ENCODE data around the gene KIF5C.
A peak's percentile ranks its signal among the peaks of the same experiment; 100 is the strongest.

The KIF5C gene

GRCh38 chr2:149017116-149017985 is 142.3 kb downstream of the KIF5C start:
- DNase-seq (ENCODE audit: low spot score) = peak; percentile 89

GRCh38 chr2:149018981-149019380 is 144.0 kb downstream of the KIF5C start:
- DNase-seq (ENCODE audit: low spot score) = no peak

GRCh38 chr2:149019768-149020167 is 144.7 kb downstream of the KIF5C start:
- DNase-seq (ENCODE audit: low spot score) = no peak

- no peak for DNase-seq (ENCODE audit: low spot score)
Measured at GRCh38 chr2:149020432-149020851, 145.4 kb downstream of the KIF5C start.

- no peak for DNase-seq (ENCODE audit: low spot score)
Measured at GRCh38 chr2:149021271-149021719, 146.3 kb downstream of the KIF5C start.

GRCh38 chr2:149021761-149022160 is 146.7 kb downstream of the KIF5C start:
- no peak for DNase-seq (ENCODE audit: low spot score)

- DNase-seq (ENCODE audit: low spot score) = no peak
Measured at GRCh38 chr2:149023091-149023490, 148.1 kb downstream of the KIF5C start.

- no peak for DNase-seq (ENCODE audit: low spot score)
Measured at GRCh38 chr2:149027590-149028250, 152.7 kb downstream of the KIF5C start.

- no peak for DNase-seq (ENCODE audit: low spot score)
Measured at GRCh38 chr2:149028377-149028776, 153.3 kb downstream of the KIF5C start.

GRCh38 chr2:149028891-149029290 is 153.9 kb downstream of the KIF5C start:
- DNase-seq (ENCODE audit: low spot score) = no peak

GRCh38 chr2:149029307-149029965 is 154.4 kb downstream of the KIF5C start:
- no peak for DNase-seq (ENCODE audit: low spot score)

GRCh38 chr2:149031396-149031795 is 156.4 kb downstream of the KIF5C start:
- no peak for DNase-seq (ENCODE audit: low spot score)

GRCh38 chr2:149033716-149034115 is 158.7 kb downstream of the KIF5C start:
- no peak for DNase-seq (ENCODE audit: low spot score)

GRCh38 chr2:149034406-149034805 is 159.4 kb downstream of the KIF5C start:
- no peak for DNase-seq (ENCODE audit: low spot score)

- no peak for DNase-seq (ENCODE audit: low spot score)
Measured at GRCh38 chr2:149036507-149037293, 161.7 kb downstream of the KIF5C start.

- no peak for DNase-seq (ENCODE audit: low spot score)
Measured at GRCh38 chr2:149037851-149038250, 162.8 kb downstream of the KIF5C start.

GRCh38 chr2:149038442-149039212 is 163.6 kb downstream of the KIF5C start, which contains the start of gene LYPD6B:
Gene LYPD6B (plus strand): TSS chr2:149038699. CDS start chr2:149130949, 92,250 bp downstream.
- DNase-seq (ENCODE audit: low spot score) = no peak

- no peak for DNase-seq (ENCODE audit: low spot score)
Measured at GRCh38 chr2:149039213-149039724, 164.2 kb downstream of the KIF5C start.

GRCh38 chr2:149040451-149040850 is 165.4 kb downstream of the KIF5C start:
- no peak for DNase-seq (ENCODE audit: low spot score)

- no peak for DNase-seq (ENCODE audit: low spot score)
Measured at GRCh38 chr2:149041482-149041881, 166.5 kb downstream of the KIF5C start.

GRCh38 chr2:149042881-149043280 is 167.9 kb downstream of the KIF5C start:
- no peak for DNase-seq (ENCODE audit: low spot score)
